ENCODE results near the gene USP24. TPM values are rescaled to one million over a fixed set of nuclear protein-coding genes. Genes with fewer than 3 reads are reported as not detected.

USP24 gene
- total RNA-seq, 1 experiment from 2014 or later = 40.9 TPM

DNA sequence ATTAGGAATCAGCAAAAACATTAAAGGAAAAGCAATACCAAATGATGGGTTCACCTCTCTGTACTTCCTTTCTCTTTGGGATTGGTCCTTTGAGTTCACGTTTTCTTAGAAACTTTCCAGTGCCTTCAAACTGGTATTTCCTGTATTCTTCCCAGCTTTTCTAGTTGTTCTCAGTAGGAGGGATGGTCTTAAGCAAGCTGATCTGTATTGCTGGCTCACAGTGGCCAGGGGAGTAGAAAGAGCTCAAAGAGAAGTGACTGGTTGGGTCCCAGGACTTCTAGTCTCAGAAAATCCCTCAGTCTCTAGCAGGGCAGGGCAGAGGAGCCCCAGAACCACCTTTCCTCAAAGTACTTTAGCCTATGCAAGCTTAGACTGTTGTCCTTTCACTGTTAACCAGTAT, 10.1 kb upstream of the USP24 start:
- peaks cover 7% of the 10 kb centered on the region for H3K36me3 Mint-ChIP-seq
- DNase-seq (ENCODE audit: low spot score) (no peak), ATAC-seq (peak; percentile 91)
- TF ChIP-seq CBFB (CRISPR knock-in tag; IDR thresholded peaks at IDR 0.05; ENCODE audit: low read depth) (no peak), TCF7 (CRISPR knock-in tag; IDR thresholded peaks at IDR 0.05; ENCODE audit: low read depth) (no peak), HMGA2 (CRISPR knock-in tag; IDR thresholded peaks at IDR 0.05) (no peak), NFATC4 (CRISPR knock-in tag; IDR thresholded peaks at IDR 0.05) (no peak), ZBTB21 (CRISPR knock-in tag; IDR thresholded peaks at IDR 0.05; ENCODE audit: borderline replicate concordance) (no peak)
- TF ChIP-seq, protein P1, sequence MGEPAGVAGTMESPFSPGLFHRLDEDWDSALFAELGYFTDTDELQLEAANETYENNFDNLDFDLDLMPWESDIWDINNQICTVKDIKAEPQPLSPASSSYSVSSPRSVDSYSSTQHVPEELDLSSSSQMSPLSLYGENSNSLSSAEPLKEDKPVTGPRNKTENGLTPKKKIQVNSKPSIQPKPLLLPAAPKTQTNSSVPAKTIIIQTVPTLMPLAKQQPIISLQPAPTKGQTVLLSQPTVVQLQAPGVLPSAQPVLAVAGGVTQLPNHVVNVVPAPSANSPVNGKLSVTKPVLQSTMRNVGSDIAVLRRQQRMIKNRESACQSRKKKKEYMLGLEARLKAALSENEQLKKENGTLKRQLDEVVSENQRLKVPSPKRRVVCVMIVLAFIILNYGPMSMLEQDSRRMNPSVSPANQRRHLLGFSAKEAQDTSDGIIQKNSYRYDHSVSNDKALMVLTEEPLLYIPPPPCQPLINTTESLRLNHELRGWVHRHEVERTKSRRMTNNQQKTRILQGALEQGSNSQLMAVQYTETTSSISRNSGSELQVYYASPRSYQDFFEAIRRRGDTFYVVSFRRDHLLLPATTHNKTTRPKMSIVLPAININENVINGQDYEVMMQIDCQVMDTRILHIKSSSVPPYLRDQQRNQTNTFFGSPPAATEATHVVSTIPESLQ (CRISPR knock-in tag; IDR thresholded peaks at IDR 0.05) = no peak
- TF ChIP-seq, protein P2, sequence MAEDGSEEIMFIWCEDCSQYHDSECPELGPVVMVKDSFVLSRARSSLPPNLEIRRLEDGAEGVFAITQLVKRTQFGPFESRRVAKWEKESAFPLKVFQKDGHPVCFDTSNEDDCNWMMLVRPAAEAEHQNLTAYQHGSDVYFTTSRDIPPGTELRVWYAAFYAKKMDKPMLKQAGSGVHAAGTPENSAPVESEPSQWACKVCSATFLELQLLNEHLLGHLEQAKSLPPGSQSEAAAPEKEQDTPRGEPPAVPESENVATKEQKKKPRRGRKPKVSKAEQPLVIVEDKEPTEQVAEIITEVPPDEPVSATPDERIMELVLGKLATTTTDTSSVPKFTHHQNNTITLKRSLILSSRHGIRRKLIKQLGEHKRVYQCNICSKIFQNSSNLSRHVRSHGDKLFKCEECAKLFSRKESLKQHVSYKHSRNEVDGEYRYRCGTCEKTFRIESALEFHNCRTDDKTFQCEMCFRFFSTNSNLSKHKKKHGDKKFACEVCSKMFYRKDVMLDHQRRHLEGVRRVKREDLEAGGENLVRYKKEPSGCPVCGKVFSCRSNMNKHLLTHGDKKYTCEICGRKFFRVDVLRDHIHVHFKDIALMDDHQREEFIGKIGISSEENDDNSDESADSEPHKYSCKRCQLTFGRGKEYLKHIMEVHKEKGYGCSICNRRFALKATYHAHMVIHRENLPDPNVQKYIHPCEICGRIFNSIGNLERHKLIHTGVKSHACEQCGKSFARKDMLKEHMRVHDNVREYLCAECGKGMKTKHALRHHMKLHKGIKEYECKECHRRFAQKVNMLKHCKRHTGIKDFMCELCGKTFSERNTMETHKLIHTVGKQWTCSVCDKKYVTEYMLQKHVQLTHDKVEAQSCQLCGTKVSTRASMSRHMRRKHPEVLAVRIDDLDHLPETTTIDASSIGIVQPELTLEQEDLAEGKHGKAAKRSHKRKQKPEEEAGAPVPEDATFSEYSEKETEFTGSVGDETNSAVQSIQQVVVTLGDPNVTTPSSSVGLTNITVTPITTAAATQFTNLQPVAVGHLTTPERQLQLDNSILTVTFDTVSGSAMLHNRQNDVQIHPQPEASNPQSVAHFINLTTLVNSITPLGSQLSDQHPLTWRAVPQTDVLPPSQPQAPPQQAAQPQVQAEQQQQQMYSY (CRISPR knock-in tag; IDR thresholded peaks at IDR 0.05) = no peak
- TF ChIP-seq, protein P3, sequence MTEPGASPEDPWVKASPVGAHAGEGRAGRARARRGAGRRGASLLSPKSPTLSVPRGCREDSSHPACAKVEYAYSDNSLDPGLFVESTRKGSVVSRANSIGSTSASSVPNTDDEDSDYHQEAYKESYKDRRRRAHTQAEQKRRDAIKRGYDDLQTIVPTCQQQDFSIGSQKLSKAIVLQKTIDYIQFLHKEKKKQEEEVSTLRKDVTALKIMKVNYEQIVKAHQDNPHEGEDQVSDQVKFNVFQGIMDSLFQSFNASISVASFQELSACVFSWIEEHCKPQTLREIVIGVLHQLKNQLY (CRISPR knock-in tag; IDR thresholded peaks at IDR 0.05) = no peak
- TF ChIP-seq, protein P4, sequence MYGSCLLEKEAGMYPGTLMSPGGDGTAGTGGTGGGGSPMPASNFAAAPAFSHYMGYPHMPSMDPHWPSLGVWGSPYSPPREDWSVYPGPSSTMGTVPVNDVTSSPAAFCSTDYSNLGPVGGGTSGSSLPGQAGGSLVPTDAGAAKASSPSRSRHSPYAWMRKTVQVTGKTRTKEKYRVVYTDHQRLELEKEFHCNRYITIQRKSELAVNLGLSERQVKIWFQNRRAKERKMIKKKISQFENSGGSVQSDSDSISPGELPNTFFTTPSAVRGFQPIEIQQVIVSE (CRISPR knock-in tag; IDR thresholded peaks at IDR 0.05; ENCODE audit: borderline replicate concordance) = no peak
- TF ChIP-seq, protein P5, sequence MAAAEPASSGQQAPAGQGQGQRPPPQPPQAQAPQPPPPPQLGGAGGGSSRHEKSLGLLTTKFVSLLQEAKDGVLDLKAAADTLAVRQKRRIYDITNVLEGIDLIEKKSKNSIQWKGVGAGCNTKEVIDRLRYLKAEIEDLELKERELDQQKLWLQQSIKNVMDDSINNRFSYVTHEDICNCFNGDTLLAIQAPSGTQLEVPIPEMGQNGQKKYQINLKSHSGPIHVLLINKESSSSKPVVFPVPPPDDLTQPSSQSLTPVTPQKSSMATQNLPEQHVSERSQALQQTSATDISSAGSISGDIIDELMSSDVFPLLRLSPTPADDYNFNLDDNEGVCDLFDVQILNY (CRISPR knock-in tag; IDR thresholded peaks at IDR 0.05) = no peak
- TF ChIP-seq, protein P6, sequence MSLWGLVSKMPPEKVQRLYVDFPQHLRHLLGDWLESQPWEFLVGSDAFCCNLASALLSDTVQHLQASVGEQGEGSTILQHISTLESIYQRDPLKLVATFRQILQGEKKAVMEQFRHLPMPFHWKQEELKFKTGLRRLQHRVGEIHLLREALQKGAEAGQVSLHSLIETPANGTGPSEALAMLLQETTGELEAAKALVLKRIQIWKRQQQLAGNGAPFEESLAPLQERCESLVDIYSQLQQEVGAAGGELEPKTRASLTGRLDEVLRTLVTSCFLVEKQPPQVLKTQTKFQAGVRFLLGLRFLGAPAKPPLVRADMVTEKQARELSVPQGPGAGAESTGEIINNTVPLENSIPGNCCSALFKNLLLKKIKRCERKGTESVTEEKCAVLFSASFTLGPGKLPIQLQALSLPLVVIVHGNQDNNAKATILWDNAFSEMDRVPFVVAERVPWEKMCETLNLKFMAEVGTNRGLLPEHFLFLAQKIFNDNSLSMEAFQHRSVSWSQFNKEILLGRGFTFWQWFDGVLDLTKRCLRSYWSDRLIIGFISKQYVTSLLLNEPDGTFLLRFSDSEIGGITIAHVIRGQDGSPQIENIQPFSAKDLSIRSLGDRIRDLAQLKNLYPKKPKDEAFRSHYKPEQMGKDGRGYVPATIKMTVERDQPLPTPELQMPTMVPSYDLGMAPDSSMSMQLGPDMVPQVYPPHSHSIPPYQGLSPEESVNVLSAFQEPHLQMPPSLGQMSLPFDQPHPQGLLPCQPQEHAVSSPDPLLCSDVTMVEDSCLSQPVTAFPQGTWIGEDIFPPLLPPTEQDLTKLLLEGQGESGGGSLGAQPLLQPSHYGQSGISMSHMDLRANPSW (CRISPR knock-in tag; conservative IDR thresholded peaks at IDR 0.05; ENCODE audit: low read depth) = no peak
- H3K4me1 Mint-ChIP-seq = peaks cover 8% of the 10 kb centered on the region
- ChIA-PET POLR2A (no interaction called here), CTCF (interaction anchor here (1.4 kb wide), 1 partner anchor 203 kb away, joined by 3 read pairs; no protein-coding TSS in a partner anchor)
- peak overlapping the region; percentile 73 for H3K27ac Mint-ChIP-seq
- no peak overlapping the region for H3K4me3 Mint-ChIP-seq
- no peaks in the 10 kb centered on the region; the same call in 1 of the 2 replicates for H3K27me3 Mint-ChIP-seq (ENCODE audit: low read depth)
- H3K9me3 Mint-ChIP-seq = peaks cover 17% of the 10 kb centered on the region

DNA sequence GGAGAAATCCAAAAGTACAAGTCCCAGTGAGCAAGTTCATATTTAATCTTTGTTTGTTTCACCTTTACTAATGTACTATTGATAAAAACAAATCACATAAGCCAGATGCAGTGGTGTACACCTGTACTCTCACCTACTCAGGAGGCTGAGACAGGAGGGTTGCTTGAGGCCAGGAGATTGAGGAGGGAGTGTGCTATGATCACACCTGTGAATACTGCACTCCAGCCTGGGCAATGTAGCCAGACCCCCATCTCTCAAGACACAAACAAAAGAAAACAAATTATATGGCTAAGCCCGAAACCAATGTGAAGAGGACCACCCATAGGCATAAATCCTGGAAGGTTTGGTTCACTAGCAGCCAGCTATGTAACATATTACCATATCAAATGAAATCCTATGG, 9.6 kb upstream of the USP24 start:
- ChIA-PET POLR2A (no interaction called here), CTCF (interaction anchor here (1.4 kb wide), 1 partner anchor 203 kb away, joined by 3 read pairs; no protein-coding TSS in a partner anchor)
- ATAC-seq (no peak; the same call in 1 of the 2 replicates), DNase-seq (ENCODE audit: low spot score) (no peak)
- Mint-ChIP-seq H3K4me1 (peaks cover 8% of the 10 kb centered on the region), H3K27me3 (ENCODE audit: low read depth) (no peaks in the 10 kb centered on the region; the same call in 1 of the 2 replicates), H3K27ac (no peak overlapping the region), H3K36me3 (peaks cover 7% of the 10 kb centered on the region), H3K4me3 (no peak overlapping the region), H3K9me3 (peaks cover 17% of the 10 kb centered on the region)
- no peak for TF ChIP-seq SMAD3 (CRISPR knock-in tag; IDR thresholded peaks at IDR 0.05; ENCODE audit: borderline replicate concordance)
- peak; percentile 98 for TF ChIP-seq ZNF121 (CRISPR knock-in tag; IDR thresholded peaks at IDR 0.05)
